ENCODE results near the gene PVALEF. TPM values are rescaled to one million over a fixed set of nuclear protein-coding genes. Genes with fewer than 3 reads are reported as not detected.

Gene PVALEF
- total and polyA plus RNA-seq, 2 of the 13 experiments (the other 11 are each of a cell fraction or from before 2014, with no cell fraction given): 0.18 TPM

DNA sequence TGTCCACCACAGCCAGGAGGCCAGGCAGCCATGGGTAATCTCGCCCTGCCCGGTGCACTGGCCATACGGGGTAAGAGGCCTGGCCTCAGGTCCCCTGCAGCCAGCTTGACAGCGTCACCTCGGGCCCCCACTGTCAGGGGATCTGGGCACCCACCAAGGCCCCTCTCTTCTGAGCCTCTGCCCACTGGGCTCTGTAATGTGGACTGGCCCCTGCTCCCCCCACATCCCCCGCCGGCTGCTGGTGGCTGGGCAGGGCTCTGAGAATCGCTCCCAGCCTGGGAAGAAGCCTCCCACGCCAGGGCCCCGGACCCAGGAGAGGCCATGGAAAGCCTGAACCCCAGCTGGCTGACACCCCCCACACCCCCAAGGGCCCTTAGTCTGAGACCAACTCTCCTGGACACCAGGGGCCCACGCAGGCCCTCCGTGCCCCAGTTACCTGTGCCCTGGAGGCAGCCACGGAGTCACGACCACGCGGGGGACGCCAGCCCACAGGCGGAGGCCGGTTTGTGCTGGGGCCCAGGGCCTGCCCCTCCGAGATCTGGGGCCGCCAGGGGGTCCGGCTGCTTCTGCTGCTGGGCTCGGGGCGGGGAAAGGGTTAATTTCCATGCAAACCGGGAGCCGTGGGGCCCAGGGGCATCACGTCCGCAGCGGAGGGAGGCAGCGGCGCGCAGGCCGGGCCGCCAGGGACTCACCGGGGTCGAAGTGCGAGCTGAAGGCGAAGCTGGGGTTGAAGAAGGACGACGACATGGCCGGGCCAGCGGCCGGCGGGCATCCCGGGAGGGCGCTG is at the start of gene PVALEF (continued):
- TF ChIP-seq NR1H2 (CRISPR knock-in tag; IDR thresholded peaks at IDR 0.05; ENCODE audit: borderline replicate concordance, low read depth): peak; percentile 30; the same call in 1 of the 2 replicates
- TF ChIP-seq MEF2D (CRISPR knock-in tag; IDR thresholded peaks at IDR 0.05): peak; percentile 80
- TF ChIP-seq FOXK1 (CRISPR knock-in tag; IDR thresholded peaks at IDR 0.05; ENCODE audit: borderline replicate concordance, low read depth): peak; percentile 50; the same call in 1 of the 2 replicates
- TF ChIP-seq PCBP1 (IDR thresholded peaks at IDR 0.05; ENCODE audit: borderline replicate concordance, low read depth, low read length): peak; percentile 90
- no peak for TF ChIP-seq NFIC (IDR thresholded peaks at IDR 0.05; ENCODE audit: low read length)
- peak; percentile 70 for TF ChIP-seq SPEN (CRISPR knock-in tag; IDR thresholded peaks at IDR 0.05; ENCODE audit: low read depth)
- no peak for TF ChIP-seq CHD2 (IDR thresholded peaks at IDR 0.05; ENCODE audit: low read depth, low read length)
- TF ChIP-seq ZNF549 (CRISPR knock-in tag; IDR thresholded peaks at IDR 0.05): peak; percentile 52; the same call in 1 of the 2 replicates
- TF ChIP-seq RAD51 (IDR thresholded peaks at IDR 0.05; ENCODE audit: borderline replicate concordance): no peak
- no peak for TF ChIP-seq ZNF749 (CRISPR knock-in tag; IDR thresholded peaks at IDR 0.05; ENCODE audit: borderline replicate concordance)
- no peak for TF ChIP-seq RFX1 (IDR thresholded peaks at IDR 0.05)
- TF ChIP-seq NR2F6 (IDR thresholded peaks at IDR 0.05): no peak
- TF ChIP-seq NR2F6 (CRISPR knock-in tag; IDR thresholded peaks at IDR 0.05): peak; percentile 54; the same call in 1 of the 2 replicates
- TF ChIP-seq, protein P1, sequence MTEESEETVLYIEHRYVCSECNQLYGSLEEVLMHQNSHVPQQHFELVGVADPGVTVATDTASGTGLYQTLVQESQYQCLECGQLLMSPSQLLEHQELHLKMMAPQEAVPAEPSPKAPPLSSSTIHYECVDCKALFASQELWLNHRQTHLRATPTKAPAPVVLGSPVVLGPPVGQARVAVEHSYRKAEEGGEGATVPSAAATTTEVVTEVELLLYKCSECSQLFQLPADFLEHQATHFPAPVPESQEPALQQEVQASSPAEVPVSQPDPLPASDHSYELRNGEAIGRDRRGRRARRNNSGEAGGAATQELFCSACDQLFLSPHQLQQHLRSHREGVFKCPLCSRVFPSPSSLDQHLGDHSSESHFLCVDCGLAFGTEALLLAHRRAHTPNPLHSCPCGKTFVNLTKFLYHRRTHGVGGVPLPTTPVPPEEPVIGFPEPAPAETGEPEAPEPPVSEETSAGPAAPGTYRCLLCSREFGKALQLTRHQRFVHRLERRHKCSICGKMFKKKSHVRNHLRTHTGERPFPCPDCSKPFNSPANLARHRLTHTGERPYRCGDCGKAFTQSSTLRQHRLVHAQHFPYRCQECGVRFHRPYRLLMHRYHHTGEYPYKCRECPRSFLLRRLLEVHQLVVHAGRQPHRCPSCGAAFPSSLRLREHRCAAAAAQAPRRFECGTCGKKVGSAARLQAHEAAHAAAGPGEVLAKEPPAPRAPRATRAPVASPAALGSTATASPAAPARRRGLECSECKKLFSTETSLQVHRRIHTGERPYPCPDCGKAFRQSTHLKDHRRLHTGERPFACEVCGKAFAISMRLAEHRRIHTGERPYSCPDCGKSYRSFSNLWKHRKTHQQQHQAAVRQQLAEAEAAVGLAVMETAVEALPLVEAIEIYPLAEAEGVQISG (CRISPR knock-in tag; IDR thresholded peaks at IDR 0.05): peak; percentile 74
- TF ChIP-seq, protein P2, sequence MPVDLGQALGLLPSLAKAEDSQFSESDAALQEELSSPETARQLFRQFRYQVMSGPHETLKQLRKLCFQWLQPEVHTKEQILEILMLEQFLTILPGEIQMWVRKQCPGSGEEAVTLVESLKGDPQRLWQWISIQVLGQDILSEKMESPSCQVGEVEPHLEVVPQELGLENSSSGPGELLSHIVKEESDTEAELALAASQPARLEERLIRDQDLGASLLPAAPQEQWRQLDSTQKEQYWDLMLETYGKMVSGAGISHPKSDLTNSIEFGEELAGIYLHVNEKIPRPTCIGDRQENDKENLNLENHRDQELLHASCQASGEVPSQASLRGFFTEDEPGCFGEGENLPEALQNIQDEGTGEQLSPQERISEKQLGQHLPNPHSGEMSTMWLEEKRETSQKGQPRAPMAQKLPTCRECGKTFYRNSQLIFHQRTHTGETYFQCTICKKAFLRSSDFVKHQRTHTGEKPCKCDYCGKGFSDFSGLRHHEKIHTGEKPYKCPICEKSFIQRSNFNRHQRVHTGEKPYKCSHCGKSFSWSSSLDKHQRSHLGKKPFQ (CRISPR knock-in tag; IDR thresholded peaks at IDR 0.05; ENCODE audit: insufficient replicate concordance): peak; percentile 74
- TF ChIP-seq, protein P3, sequence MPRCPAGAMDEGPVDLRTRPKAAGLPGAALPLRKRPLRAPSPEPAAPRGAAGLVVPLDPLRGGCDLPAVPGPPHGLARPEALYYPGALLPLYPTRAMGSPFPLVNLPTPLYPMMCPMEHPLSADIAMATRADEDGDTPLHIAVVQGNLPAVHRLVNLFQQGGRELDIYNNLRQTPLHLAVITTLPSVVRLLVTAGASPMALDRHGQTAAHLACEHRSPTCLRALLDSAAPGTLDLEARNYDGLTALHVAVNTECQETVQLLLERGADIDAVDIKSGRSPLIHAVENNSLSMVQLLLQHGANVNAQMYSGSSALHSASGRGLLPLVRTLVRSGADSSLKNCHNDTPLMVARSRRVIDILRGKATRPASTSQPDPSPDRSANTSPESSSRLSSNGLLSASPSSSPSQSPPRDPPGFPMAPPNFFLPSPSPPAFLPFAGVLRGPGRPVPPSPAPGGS (CRISPR knock-in tag; IDR thresholded peaks at IDR 0.05): peak; percentile 73
- peak; percentile 50 for TF ChIP-seq ISL2 (CRISPR knock-in tag; IDR thresholded peaks at IDR 0.05)
- TF ChIP-seq, protein P4, sequence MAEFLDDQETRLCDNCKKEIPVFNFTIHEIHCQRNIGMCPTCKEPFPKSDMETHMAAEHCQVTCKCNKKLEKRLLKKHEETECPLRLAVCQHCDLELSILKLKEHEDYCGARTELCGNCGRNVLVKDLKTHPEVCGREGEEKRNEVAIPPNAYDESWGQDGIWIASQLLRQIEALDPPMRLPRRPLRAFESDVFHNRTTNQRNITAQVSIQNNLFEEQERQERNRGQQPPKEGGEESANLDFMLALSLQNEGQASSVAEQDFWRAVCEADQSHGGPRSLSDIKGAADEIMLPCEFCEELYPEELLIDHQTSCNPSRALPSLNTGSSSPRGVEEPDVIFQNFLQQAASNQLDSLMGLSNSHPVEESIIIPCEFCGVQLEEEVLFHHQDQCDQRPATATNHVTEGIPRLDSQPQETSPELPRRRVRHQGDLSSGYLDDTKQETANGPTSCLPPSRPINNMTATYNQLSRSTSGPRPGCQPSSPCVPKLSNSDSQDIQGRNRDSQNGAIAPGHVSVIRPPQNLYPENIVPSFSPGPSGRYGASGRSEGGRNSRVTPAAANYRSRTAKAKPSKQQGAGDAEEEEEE (CRISPR knock-in tag; IDR thresholded peaks at IDR 0.05; ENCODE audit: borderline replicate concordance): peak; percentile 83; the same call in 1 of the 2 replicates
- TF ChIP-seq ZNF543 (CRISPR knock-in tag; IDR thresholded peaks at IDR 0.05): no peak
- TF ChIP-seq ZNF564 (CRISPR knock-in tag; IDR thresholded peaks at IDR 0.05): peak; percentile 74; the same call in 1 of the 2 replicates
- peak; percentile 87 for TF ChIP-seq ZBTB20 (CRISPR knock-in tag; IDR thresholded peaks at IDR 0.05; ENCODE audit: borderline replicate concordance, low read depth)
- TF ChIP-seq MED13 (CRISPR knock-in tag; IDR thresholded peaks at IDR 0.05): peak; percentile 51; the same call in 1 of the 2 replicates
- TF ChIP-seq SMAD1 (CRISPR knock-in tag; IDR thresholded peaks at IDR 0.05; ENCODE audit: borderline replicate concordance, low read depth): peak; percentile 65; the same call in 1 of the 2 replicates
